HepG2 (cell line): ENCODE measurements around the gene MRPL51. TPM values are rescaled to one million over a fixed set of nuclear protein-coding genes. Genes with fewer than 3 reads are reported as not detected.

ENCODE experiments used
- DRAP1 ChIP-seq: IDR thresholded peaks from 2 replicates; pipeline ENCODE4 v1.6.1; 2016; ENCODE audit warnings: missing genetic modification reagents, missing compliant biosample characterization
- EP300 ChIP-seq, 3 experiments: sonication (generic) in 1 of 3; formaldehyde crosslinking in 1 of 3; IDR thresholded peaks; 2 replicates each; pipeline versions ENCODE4 v1.5.1 to v1.6.1; 2011 to 2020; ENCODE audit warnings: low read depth in 2 of 3, low read length in 2 of 3, borderline replicate concordance in 1 of 3, improper control_type of control experiment in 1 of 3, mild to moderate bottlenecking in 1 of 3, missing genetic modification reagents in 1 of 3, moderate library complexity in 1 of 3
- MIER2 ChIP-seq: IDR thresholded peaks from 2 replicates; pipeline ENCODE4 v1.6.1; 2016; ENCODE audit warnings: missing biosample characterization, missing genetic modification reagents
- NR2F1 ChIP-seq, 2 experiments: fragments of 450-650 bp in 1 of 2; formaldehyde crosslinking in 1 of 2; IDR thresholded peaks; 2 replicates each; pipeline versions ENCODE4 v1.5.0 to v1.6.1; 2016 to 2020; ENCODE audit warnings: mild to moderate bottlenecking in 1 of 2, missing compliant biosample characterization in 1 of 2, missing genetic modification reagents in 1 of 2, moderate library complexity in 1 of 2
- TRIM24 ChIP-seq: sonication (generic); formaldehyde crosslinking; IDR thresholded peaks from 2 replicates; pipeline ENCODE4 v1.8.0; 2022; ENCODE audit warnings: mild to moderate bottlenecking, missing genetic modification reagents
- ZNF10 ChIP-seq: sonication (generic); formaldehyde crosslinking; IDR thresholded peaks from 2 replicates; pipeline ENCODE4 v1.4.0; 2020; ENCODE audit warnings: mild to moderate bottlenecking, low read depth, missing genetic modification reagents, borderline replicate concordance
- ZNF580 ChIP-seq: IDR thresholded peaks from 2 replicates; pipeline ENCODE4 v1.6.1; 2016; ENCODE audit warnings: low read depth, borderline replicate concordance
- ZNF672 ChIP-seq: sonication (generic); formaldehyde crosslinking; IDR thresholded peaks from 2 replicates; pipeline ENCODE4 v1.8.1; 2022; ENCODE audit warnings: missing genetic modification reagents
- ZNF720 ChIP-seq: sonication (generic); formaldehyde crosslinking; IDR thresholded peaks from 2 replicates; pipeline ENCODE4 v1.4.0; 2020; ENCODE audit warnings: missing genetic modification reagents
- ZNF788 ChIP-seq: sonication (generic); formaldehyde crosslinking; IDR thresholded peaks from 2 replicates; pipeline ENCODE4 v1.5.0; 2020; ENCODE audit warnings: mild to moderate bottlenecking, missing genetic modification reagents, borderline replicate concordance
- ZSCAN25 ChIP-seq: sonication (generic); formaldehyde crosslinking; IDR thresholded peaks from 2 replicates; pipeline ENCODE4 v1.8.0; 2022; ENCODE audit warnings: mild to moderate bottlenecking, missing genetic modification reagents
- polyA plus RNA-seq, 8 experiments: library from polyadenylated mRNA; depleted of rRNA in 3 of 8; stranded (reverse) in 7 of 8; unstranded in 1 of 8; fragments of >200 nt; fragmentation: Illumina TruSeq in 4 of 8; extraction: Trizol in 4 of 8; gene quantifications; 2 replicates each; pipeline versions ENCODE4 v1.2.1 to v1.2.3, GENCODE V29; 2011 to 2016; ENCODE audit warnings: low read depth in 4 of 8, missing spikeins in 1 of 8, mixed read lengths in 1 of 8; ENCODE audit not compliant: insufficient read depth in 1 of 8
- total RNA-seq, 5 experiments: library from RNA; depleted of rRNA; stranded (reverse); fragments of >200 nt; fragmentation: Illumina TruSeq; extraction: Trizol; gene quantifications; 2 replicates each; pipeline ENCODE4 v1.2.3, GENCODE V29; 2016; ENCODE audit warnings: low read depth in 1 of 5
- TF ChIP-seq, protein P1 (sequence below): IDR thresholded peaks from 2 replicates; pipeline ENCODE4 v1.6.1; 2018; ENCODE audit warnings: missing genetic modification reagents, mild to moderate bottlenecking, missing compliant biosample characterization
- TF ChIP-seq, protein P2 (sequence below): sonication (generic); formaldehyde crosslinking; IDR thresholded peaks from 2 replicates; pipeline ENCODE4 v1.9.0; 2022; ENCODE audit warnings: low read depth, missing genetic modification reagents
- TF ChIP-seq, protein P3 (sequence below): sonication (generic); formaldehyde crosslinking; IDR thresholded peaks from 2 replicates; pipeline ENCODE4 v1.4.0; 2020; ENCODE audit warnings: missing genetic modification reagents, borderline replicate concordance
- TF ChIP-seq, protein P4 (sequence below): sonication (generic); formaldehyde crosslinking; IDR thresholded peaks from 2 replicates; pipeline ENCODE4 v1.5.0; 2020; ENCODE audit warnings: mild to moderate bottlenecking, missing genetic modification reagents, borderline replicate concordance

Gene MRPL51
- total and polyA plus RNA-seq, 2 of the 13 experiments (the other 11 are each of a cell fraction or from before 2014, with no cell fraction given): 64.8 to 278 TPM

DNA sequence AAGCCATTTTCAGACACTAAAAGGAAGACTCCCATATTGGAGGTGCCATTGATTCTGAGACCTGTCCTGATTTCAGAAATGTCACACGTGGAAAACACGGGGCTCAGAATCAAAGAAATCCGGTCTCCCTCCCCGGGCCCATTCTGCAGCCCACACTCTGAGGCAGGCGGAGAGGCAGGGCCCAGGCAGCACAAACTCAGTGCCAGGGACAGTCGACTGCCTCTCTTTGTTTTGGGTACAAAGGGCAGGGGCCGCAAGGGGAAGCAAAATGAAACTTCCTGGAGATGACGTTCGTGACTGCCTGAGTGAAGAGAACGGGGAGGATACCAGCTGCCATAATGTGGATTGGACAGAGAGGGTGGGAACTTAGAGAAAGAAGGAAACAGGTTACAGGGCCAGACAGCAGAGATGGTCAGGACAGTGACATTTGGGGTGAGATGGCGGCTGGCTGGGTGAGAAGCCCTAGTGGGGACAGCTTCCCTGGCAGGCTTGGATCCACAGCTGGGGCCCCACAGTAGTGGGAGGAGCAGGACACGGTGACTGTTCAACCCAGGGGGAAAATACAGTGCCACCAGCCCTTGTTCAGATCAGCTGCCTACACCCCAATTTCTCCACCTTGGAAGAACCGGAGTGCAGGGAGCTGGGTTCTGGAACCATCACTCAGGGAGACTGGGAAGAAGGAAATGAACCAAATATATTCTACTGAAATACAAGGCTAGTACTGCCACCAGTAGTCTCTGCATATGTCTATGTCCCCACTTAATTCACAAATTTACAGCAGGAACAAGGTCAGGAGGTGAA, 49.3 kb upstream of the MRPL51 start (continued):
- TF ChIP-seq NR2F1 (CRISPR knock-in tag; IDR thresholded peaks at IDR 0.05) (peak; percentile 29 to 42; a peak in 2 of 4 replicates), MIER2 (CRISPR knock-in tag) (no peak), ZNF720 (CRISPR knock-in tag) (no peak), DRAP1 (CRISPR knock-in tag) (peak; percentile 64; the same call in 1 of the 2 replicates), ZNF10 (no peak), ZNF580 (peak; percentile 26; the same call in 1 of the 2 replicates), ZSCAN25 (CRISPR knock-in tag) (no peak; the same call in 1 of the 2 replicates), ZNF788 (CRISPR knock-in tag) (0 out of 2 replicates have a peak, but pooled peaks have one; percentile 20), TRIM24 (CRISPR knock-in tag) (no peak), ZNF672 (CRISPR knock-in tag) (no peak), EP300 (IDR thresholded peaks at IDR 0.05; ENCODE audit: low read depth in 2 of 2, low read length in 2 of 2) (peak; percentile 30 to 74; a peak in 2 of 4 replicates), EP300 (CRISPR knock-in tag; IDR thresholded peaks at IDR 0.05; ENCODE audit: borderline replicate concordance) (peak; percentile 61; the same call in 1 of the 2 replicates)
- TF ChIP-seq, protein P1, sequence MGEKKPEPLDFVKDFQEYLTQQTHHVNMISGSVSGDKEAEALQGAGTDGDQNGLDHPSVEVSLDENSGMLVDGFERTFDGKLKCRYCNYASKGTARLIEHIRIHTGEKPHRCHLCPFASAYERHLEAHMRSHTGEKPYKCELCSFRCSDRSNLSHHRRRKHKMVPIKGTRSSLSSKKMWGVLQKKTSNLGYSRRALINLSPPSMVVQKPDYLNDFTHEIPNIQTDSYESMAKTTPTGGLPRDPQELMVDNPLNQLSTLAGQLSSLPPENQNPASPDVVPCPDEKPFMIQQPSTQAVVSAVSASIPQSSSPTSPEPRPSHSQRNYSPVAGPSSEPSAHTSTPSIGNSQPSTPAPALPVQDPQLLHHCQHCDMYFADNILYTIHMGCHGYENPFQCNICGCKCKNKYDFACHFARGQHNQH (CRISPR knock-in tag): peak; percentile 74
- TF ChIP-seq, protein P2, sequence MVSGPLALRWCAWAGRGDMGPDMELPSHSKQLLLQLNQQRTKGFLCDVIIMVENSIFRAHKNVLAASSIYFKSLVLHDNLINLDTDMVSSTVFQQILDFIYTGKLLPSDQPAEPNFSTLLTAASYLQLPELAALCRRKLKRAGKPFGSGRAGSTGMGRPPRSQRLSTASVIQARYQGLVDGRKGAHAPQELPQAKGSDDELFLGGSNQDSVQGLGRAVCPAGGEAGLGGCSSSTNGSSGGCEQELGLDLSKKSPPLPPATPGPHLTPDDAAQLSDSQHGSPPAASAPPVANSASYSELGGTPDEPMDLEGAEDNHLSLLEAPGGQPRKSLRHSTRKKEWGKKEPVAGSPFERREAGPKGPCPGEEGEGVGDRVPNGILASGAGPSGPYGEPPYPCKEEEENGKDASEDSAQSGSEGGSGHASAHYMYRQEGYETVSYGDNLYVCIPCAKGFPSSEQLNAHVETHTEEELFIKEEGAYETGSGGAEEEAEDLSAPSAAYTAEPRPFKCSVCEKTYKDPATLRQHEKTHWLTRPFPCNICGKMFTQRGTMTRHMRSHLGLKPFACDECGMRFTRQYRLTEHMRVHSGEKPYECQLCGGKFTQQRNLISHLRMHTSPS (CRISPR knock-in tag): peak; percentile 81
- TF ChIP-seq, protein P3, sequence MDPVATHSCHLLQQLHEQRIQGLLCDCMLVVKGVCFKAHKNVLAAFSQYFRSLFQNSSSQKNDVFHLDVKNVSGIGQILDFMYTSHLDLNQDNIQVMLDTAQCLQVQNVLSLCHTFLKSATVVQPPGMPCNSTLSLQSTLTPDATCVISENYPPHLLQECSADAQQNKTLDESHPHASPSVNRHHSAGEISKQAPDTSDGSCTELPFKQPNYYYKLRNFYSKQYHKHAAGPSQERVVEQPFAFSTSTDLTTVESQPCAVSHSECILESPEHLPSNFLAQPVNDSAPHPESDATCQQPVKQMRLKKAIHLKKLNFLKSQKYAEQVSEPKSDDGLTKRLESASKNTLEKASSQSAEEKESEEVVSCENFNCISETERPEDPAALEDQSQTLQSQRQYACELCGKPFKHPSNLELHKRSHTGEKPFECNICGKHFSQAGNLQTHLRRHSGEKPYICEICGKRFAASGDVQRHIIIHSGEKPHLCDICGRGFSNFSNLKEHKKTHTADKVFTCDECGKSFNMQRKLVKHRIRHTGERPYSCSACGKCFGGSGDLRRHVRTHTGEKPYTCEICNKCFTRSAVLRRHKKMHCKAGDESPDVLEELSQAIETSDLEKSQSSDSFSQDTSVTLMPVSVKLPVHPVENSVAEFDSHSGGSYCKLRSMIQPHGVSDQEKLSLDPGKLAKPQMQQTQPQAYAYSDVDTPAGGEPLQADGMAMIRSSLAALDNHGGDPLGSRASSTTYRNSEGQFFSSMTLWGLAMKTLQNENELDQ: no peak
- TF ChIP-seq, protein P4, sequence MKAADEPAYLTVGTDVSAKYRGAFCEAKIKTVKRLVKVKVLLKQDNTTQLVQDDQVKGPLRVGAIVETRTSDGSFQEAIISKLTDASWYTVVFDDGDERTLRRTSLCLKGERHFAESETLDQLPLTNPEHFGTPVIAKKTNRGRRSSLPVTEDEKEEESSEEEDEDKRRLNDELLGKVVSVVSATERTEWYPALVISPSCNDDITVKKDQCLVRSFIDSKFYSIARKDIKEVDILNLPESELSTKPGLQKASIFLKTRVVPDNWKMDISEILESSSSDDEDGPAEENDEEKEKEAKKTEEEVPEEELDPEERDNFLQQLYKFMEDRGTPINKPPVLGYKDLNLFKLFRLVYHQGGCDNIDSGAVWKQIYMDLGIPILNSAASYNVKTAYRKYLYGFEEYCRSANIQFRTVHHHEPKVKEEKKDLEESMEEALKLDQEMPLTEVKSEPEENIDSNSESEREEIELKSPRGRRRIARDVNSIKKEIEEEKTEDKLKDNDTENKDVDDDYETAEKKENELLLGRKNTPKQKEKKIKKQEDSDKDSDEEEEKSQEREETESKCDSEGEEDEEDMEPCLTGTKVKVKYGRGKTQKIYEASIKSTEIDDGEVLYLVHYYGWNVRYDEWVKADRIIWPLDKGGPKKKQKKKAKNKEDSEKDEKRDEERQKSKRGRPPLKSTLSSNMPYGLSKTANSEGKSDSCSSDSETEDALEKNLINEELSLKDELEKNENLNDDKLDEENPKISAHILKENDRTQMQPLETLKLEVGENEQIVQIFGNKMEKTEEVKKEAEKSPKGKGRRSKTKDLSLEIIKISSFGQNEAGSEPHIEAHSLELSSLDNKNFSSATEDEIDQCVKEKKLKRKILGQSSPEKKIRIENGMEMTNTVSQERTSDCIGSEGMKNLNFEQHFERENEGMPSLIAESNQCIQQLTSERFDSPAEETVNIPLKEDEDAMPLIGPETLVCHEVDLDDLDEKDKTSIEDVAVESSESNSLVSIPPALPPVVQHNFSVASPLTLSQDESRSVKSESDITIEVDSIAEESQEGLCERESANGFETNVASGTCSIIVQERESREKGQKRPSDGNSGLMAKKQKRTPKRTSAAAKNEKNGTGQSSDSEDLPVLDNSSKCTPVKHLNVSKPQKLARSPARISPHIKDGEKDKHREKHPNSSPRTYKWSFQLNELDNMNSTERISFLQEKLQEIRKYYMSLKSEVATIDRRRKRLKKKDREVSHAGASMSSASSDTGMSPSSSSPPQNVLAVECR (CRISPR knock-in tag): peak; percentile 82; the same call in 1 of the 2 replicates
